WI38 (cell line): Measurements from ENCODE around the gene MOB1A.

Experiments
- H3K4me3 ChIP-seq: 2 replicates; pipeline ENCODE4 v1.5.1; 2011; ENCODE audit warnings: low read depth, mild to moderate bottlenecking, control low read depth, low read length
- CTCF ChIP-seq: IDR thresholded peaks from 2 replicates; pipeline ENCODE4 v1.5.1; 2012; ENCODE audit warnings: low read depth, mild to moderate bottlenecking, control low read depth, low read length

The MOB1A gene

GRCh38 chr2:74174909-74175308 is 3.8 kb downstream of the MOB1A start:
- TF ChIP-seq CTCF: no peak
- H3K4me3 ChIP-seq: no peak overlapping the region

GRCh38 chr2:74168739-74169138 is 9.9 kb downstream of the MOB1A start:
- TF ChIP-seq CTCF: no peak
- no peak overlapping the region for H3K4me3 ChIP-seq

GRCh38 chr2:74164761-74165160 is 13.9 kb downstream of the MOB1A start:
- H3K4me3 ChIP-seq: no peak overlapping the region
- no peak for TF ChIP-seq CTCF

DNA sequence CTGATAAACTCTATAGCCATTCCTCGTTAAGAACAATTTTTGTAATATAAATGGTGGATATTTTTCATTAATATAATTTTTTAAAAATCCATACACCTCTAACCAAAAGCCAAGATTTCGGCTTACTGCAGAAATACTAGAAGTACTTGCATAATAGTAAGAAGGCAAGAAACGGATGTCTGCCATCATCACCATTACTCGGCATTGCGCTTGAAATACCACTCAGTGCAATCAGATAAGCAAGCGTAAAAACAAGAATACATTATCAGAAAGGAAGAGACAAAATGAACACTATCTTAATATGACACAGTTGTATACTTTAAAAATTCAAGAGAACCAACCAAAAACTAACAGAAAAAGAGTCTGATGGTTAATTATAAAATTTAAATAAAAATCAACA is 15.7 kb downstream of the MOB1A start:
- TF ChIP-seq CTCF: no peak

DNA sequence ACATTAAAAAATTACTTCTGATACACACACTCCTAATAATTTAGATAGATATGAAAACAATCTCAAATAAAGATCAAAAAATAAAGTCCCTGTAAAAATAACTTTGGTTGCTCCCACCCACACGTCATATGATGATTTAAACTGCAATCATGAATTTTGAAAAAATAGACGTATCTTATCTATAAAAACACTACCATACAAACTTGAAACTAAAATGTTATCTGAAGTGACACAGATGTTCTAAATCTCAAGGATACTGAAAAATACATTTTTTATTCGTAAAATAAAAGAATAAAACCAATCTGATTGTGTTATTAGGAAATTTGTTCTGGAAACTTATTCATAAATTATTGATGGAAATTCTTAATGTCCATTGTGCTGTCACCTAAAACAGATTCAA is 22.8 kb downstream of the MOB1A start:
- no peak for TF ChIP-seq CTCF

More for the DNA sequence above, 15.7 kb downstream of the MOB1A start:
- H3K4me3 ChIP-seq: no peak overlapping the region

DNA sequence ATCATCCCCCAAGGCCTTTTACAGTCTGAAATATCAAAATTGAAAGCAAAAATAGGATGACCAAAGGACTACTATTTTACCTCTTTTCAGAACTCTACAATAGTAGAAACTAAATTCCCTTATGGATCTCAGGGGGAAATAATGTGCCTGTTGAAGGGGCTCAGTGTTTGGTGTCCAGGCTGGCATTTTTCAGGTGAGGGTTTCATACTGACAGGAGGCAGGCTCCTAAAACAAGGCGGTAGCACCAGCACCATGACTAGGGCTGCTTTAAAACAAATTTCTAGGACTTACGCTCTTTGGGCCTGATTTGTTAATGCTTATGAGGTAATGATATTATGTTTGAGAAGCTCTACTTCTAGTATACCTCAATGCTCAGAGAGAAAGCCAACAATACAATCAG is 25.7 kb downstream of the MOB1A start:
- H3K4me3 ChIP-seq: no peak overlapping the region
- TF ChIP-seq CTCF: no peak

More for the DNA sequence above, 22.8 kb downstream of the MOB1A start:
- no peak overlapping the region for H3K4me3 ChIP-seq

DNA sequence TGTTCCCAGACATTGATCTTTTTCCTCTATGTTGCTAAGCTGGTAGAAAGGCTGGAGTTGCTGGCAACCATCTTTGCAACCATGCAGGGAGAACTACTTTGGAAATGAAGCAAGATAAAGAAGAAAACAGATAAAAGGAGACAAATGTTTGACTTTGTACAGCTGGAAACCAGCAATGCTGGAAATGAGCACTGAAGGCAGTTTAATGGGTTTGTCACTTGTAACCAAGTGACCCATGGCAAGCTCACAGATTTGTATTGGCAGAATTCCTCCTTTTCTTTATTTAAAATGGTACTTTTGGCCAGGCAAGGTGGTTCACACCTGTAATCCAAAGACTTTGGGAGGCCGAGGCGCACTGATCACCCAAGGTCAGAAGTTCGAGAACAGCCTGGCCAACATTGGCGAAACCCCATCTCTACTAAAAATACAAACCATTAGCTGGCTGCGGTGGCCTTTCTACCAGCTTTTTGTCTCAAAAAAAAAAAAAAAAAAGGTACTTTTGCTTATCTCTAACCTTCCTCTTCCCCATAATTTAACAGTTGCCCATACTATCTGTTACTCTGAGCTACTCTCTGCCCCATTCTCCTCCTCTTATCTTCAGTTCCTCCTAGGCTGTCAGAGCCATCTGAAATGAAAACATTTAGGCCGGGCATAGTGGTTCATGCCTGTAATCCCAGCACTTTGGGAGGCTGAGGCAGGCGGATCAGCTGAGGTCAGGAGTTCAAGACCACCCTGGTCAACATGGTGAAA is 28.9 kb downstream of the MOB1A start:
- no peak overlapping the region for H3K4me3 ChIP-seq
- no peak for TF ChIP-seq CTCF
